HEK293 (cell line): ENCODE results near the gene FAXC.

ENCODE experiments used
- ATF2 ChIP-seq: fragments of 450-650 bp; formaldehyde crosslinking; IDR thresholded peaks from 2 replicates; pipeline ENCODE4 v1.5.1; 2016; ENCODE audit warnings: missing biosample characterization, missing genetic modification characterization, low read depth
- BCL11A ChIP-seq: fragments of 450-650 bp; formaldehyde crosslinking; IDR thresholded peaks from 2 replicates; pipeline ENCODE4 v1.5.1; 2016; ENCODE audit warnings: low read depth, missing biosample characterization, missing genetic modification characterization
- EGR2 ChIP-seq: fragments of 450-650 bp; formaldehyde crosslinking; IDR thresholded peaks from 2 replicates; pipeline ENCODE4 v1.5.1; 2016; ENCODE audit warnings: low read depth, missing biosample characterization, missing genetic modification characterization
- KLF9 ChIP-seq: fragments of 450-650 bp; formaldehyde crosslinking; IDR thresholded peaks from 2 replicates; pipeline ENCODE4 v1.5.1; 2016; ENCODE audit warnings: missing biosample characterization, missing genetic modification characterization, low read depth
- MEIS1 ChIP-seq: sonication (generic); formaldehyde crosslinking; IDR thresholded peaks from 2 replicates; pipeline ENCODE4 v1.8.1; 2022; ENCODE audit warnings: missing genetic modification reagents, mild to moderate bottlenecking, borderline replicate concordance
- OSR2 ChIP-seq: fragments of 450-650 bp; formaldehyde crosslinking; IDR thresholded peaks from 2 replicates; pipeline ENCODE4 v1.5.1; 2016; ENCODE audit warnings: missing biosample characterization, missing genetic modification characterization
- RBAK ChIP-seq: fragments of 450-650 bp; formaldehyde crosslinking; IDR thresholded peaks from 2 replicates; pipeline ENCODE4 v1.5.1; 2016; ENCODE audit warnings: missing biosample characterization, missing genetic modification characterization
- REST ChIP-seq: fragments of 450-650 bp; formaldehyde crosslinking; IDR thresholded peaks from 2 replicates; pipeline ENCODE4 v1.5.1; 2016; ENCODE audit warnings: missing biosample characterization, missing genetic modification characterization
- ZEB2 ChIP-seq: fragments of 450-650 bp; formaldehyde crosslinking; IDR thresholded peaks from 2 replicates; pipeline ENCODE4 v1.5.1; 2016; ENCODE audit warnings: missing biosample characterization, missing genetic modification characterization
- ZIC2 ChIP-seq: fragments of 450-650 bp; formaldehyde crosslinking; IDR thresholded peaks from 2 replicates; pipeline ENCODE4 v1.5.1; 2016; ENCODE audit warnings: missing biosample characterization, missing genetic modification characterization
- ZNF133 ChIP-seq: fragments of 450-650 bp; formaldehyde crosslinking; IDR thresholded peaks from 2 replicates; pipeline ENCODE4 v1.5.1; 2016; ENCODE audit warnings: missing biosample characterization, missing genetic modification characterization
- ZNF16 ChIP-seq: fragments of 450-650 bp; formaldehyde crosslinking; IDR thresholded peaks from 2 replicates; pipeline ENCODE4 v1.5.1; 2016; ENCODE audit warnings: low read depth, missing biosample characterization, missing genetic modification characterization
- ZNF169 ChIP-seq: fragments of 450-650 bp; formaldehyde crosslinking; IDR thresholded peaks from 2 replicates; pipeline ENCODE4 v1.5.1; 2016; ENCODE audit warnings: missing biosample characterization, missing genetic modification characterization
- ZNF2 ChIP-seq: fragments of 450-650 bp; formaldehyde crosslinking; IDR thresholded peaks from 2 replicates; pipeline ENCODE4 v1.5.1; 2016; ENCODE audit warnings: missing biosample characterization, missing genetic modification characterization
- ZNF214 ChIP-seq: fragments of 450-650 bp; formaldehyde crosslinking; IDR thresholded peaks from 2 replicates; pipeline ENCODE4 v1.5.1; 2017; ENCODE audit warnings: missing biosample characterization, mild to moderate bottlenecking, missing genetic modification characterization, borderline replicate concordance
- ZNF274 ChIP-seq, 2 experiments: fragments of 200-500 bp in 1 of 2; fragments of 450-650 bp in 1 of 2; sonication (Bioruptor generic) in 1 of 2; formaldehyde crosslinking in 1 of 2; IDR thresholded peaks; 2 replicates each; pipeline versions ENCODE4 v1.5.1 to v1.6.1; 2014 to 2016; ENCODE audit warnings: borderline replicate concordance in 1 of 2, inconsistent platforms in 1 of 2, low read length in 1 of 2, missing biosample characterization in 1 of 2, missing genetic modification characterization in 1 of 2
- ZNF341 ChIP-seq: fragments of 450-650 bp; formaldehyde crosslinking; IDR thresholded peaks from 2 replicates; pipeline ENCODE4; 2016; ENCODE audit warnings: low read depth, missing biosample characterization, missing genetic modification characterization
- ZNF366 ChIP-seq: fragments of 450-650 bp; formaldehyde crosslinking; conservative IDR thresholded peaks from 2 replicates; pipeline ENCODE4 v1.5.1; 2016; ENCODE audit warnings: missing biosample characterization, missing genetic modification characterization
- ZNF530 ChIP-seq: fragments of 450-650 bp; formaldehyde crosslinking; IDR thresholded peaks from 2 replicates; pipeline ENCODE4 v1.5.1; 2016; ENCODE audit warnings: low read depth, missing biosample characterization, missing genetic modification characterization
- ZNF548 ChIP-seq: fragments of 450-650 bp; formaldehyde crosslinking; IDR thresholded peaks from 2 replicates; pipeline ENCODE4 v1.5.1; 2016; ENCODE audit warnings: missing biosample characterization, missing genetic modification characterization
- ZNF600 ChIP-seq: fragments of 450-650 bp; formaldehyde crosslinking; IDR thresholded peaks from 2 replicates; pipeline ENCODE4 v1.5.1; 2016; ENCODE audit warnings: missing biosample characterization, missing genetic modification characterization
- ZNF610 ChIP-seq: fragments of 450-650 bp; formaldehyde crosslinking; IDR thresholded peaks from 2 replicates; pipeline ENCODE4 v1.5.1; 2016; ENCODE audit warnings: missing biosample characterization, missing genetic modification characterization, borderline replicate concordance
- ZNF791 ChIP-seq: fragments of 450-650 bp; formaldehyde crosslinking; IDR thresholded peaks from 2 replicates; pipeline ENCODE4 v1.5.1; 2016; ENCODE audit warnings: missing biosample characterization, missing genetic modification characterization
- ZSCAN16 ChIP-seq: fragments of 450-650 bp; formaldehyde crosslinking; IDR thresholded peaks from 2 replicates; pipeline ENCODE4 v1.5.1; 2016; ENCODE audit warnings: missing biosample characterization, missing genetic modification characterization
- ZSCAN30 ChIP-seq: fragments of 450-650 bp; IDR thresholded peaks from 2 replicates; pipeline ENCODE4 v1.5.1; 2018; ENCODE audit warnings: missing biosample characterization, mild to moderate bottlenecking, missing genetic modification characterization, moderate library complexity
- TF ChIP-seq, protein P1 (sequence below): fragments of 450-650 bp; formaldehyde crosslinking; IDR thresholded peaks from 2 replicates; pipeline ENCODE4 v1.5.1; 2016; ENCODE audit warnings: missing biosample characterization, missing genetic modification characterization
- TF ChIP-seq, protein P2 (sequence below): fragments of 450-650 bp; formaldehyde crosslinking; IDR thresholded peaks from 2 replicates; pipeline ENCODE4 v1.5.1; 2016; ENCODE audit warnings: missing biosample characterization, missing genetic modification characterization
- TF ChIP-seq, protein P3 (sequence below): fragments of 450-650 bp; formaldehyde crosslinking; IDR thresholded peaks from 2 replicates; pipeline ENCODE4 v1.5.1; 2016; ENCODE audit warnings: missing biosample characterization, missing genetic modification characterization
- TF ChIP-seq, protein P4 (sequence below): fragments of 450-650 bp; formaldehyde crosslinking; IDR thresholded peaks from 2 replicates; pipeline ENCODE4 v1.5.1; 2016; ENCODE audit warnings: missing biosample characterization, missing genetic modification characterization

The FAXC gene

DNA sequence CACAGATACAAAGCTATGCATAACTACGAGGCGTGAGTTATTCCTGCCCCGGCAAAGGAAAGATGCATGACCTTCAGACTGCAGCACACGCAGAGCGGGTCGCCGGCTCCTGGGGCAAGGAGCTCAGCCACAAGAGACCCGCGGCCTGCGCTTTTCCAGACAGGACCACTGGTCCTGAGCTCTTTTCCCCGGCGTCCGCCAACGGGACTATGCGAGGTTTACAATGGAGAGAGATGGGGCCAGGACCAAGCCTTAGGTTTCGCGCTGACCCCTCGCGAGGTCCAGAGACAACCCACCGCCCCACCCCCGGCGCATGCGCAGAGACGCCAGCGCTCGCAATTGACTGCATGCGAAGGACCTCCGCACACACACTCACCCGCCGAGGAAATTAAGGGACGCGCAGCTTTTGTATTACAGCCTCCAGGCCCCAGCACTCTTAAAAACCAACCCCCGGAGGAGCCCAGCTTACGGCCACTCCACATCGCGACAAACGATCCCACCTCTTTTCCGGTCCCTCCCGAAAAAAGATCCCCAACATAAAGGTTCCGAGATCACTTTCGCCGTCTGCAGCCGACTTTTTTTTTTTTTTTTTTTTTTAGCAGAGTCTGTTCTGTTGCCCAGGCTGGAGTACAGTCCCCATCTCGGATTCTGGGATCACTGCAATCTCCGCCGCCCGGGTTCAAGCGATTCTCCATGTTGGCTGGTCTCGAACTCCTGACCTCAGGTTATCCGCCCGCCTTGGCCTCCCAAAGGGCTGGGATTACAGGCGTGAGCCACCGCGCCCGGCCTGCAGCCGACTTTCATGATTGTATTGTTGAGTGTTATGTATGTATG lies 44.4 kb upstream of the FAXC start, which contains the start of gene COQ3 (continued):
- TF ChIP-seq, protein P1, sequence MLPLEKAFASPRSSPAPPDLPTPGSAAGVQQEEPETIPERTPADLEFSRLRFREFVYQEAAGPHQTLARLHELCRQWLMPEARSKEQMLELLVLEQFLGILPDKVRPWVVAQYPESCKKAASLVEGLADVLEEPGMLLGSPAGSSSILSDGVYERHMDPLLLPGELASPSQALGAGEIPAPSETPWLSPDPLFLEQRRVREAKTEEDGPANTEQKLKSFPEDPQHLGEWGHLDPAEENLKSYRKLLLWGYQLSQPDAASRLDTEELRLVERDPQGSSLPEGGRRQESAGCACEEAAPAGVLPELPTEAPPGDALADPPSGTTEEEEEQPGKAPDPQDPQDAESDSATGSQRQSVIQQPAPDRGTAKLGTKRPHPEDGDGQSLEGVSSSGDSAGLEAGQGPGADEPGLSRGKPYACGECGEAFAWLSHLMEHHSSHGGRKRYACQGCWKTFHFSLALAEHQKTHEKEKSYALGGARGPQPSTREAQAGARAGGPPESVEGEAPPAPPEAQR (tag by site-specific recombination), result no peak
- TF ChIP-seq ZNF214 (tag by site-specific recombination) (no peak), ZNF366 (no peak), ZSCAN16 (no peak), RBAK (no peak), ZNF133 (tag by site-specific recombination) (no peak), EGR2 (no peak; the same call in 1 of the 2 replicates), OSR2 (no peak), ZNF274 (IDR thresholded peaks at IDR 0.05; ENCODE audit: low read length) (no peak), ZNF274 (tag by site-specific recombination; IDR thresholded peaks at IDR 0.05; ENCODE audit: borderline replicate concordance) (no peak), ZNF16 (tag by site-specific recombination) (no peak), ZNF530 (no peak), REST (peak; percentile 65; the same call in 1 of the 2 replicates), ZIC2 (tag by site-specific recombination) (no peak), MEIS1 (no peak), ZNF610 (tag by site-specific recombination) (peak; percentile 72; the same call in 1 of the 2 replicates), ATF2 (tag by site-specific recombination) (no peak), ZNF2 (tag by site-specific recombination) (peak; percentile 93), ZNF341 (tag by site-specific recombination) (0 out of 2 replicates have a peak, but pooled peaks have one; percentile 19), BCL11A (tag by site-specific recombination) (peak; percentile 73), ZNF791 (tag by site-specific recombination) (no peak), ZSCAN30 (tag by site-specific recombination) (peak; percentile 11; the same call in 1 of the 2 replicates), ZEB2 (tag by site-specific recombination) (peak; percentile 66; the same call in 1 of the 2 replicates), ZNF169 (tag by site-specific recombination) (no peak), KLF9 (no peak), ZNF600 (peak; percentile 83), ZNF548 (tag by site-specific recombination) (no peak)
- TF ChIP-seq, protein P2, sequence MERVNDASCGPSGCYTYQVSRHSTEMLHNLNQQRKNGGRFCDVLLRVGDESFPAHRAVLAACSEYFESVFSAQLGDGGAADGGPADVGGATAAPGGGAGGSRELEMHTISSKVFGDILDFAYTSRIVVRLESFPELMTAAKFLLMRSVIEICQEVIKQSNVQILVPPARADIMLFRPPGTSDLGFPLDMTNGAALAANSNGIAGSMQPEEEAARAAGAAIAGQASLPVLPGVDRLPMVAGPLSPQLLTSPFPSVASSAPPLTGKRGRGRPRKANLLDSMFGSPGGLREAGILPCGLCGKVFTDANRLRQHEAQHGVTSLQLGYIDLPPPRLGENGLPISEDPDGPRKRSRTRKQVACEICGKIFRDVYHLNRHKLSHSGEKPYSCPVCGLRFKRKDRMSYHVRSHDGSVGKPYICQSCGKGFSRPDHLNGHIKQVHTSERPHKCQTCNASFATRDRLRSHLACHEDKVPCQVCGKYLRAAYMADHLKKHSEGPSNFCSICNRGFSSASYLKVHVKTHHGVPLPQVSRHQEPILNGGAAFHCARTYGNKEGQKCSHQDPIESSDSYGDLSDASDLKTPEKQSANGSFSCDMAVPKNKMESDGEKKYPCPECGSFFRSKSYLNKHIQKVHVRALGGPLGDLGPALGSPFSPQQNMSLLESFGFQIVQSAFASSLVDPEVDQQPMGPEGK (tag by site-specific recombination), result peak; percentile 90
- TF ChIP-seq, protein P3, sequence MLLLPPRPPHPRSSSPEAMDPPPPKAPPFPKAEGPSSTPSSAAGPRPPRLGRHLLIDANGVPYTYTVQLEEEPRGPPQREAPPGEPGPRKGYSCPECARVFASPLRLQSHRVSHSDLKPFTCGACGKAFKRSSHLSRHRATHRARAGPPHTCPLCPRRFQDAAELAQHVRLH (tag by site-specific recombination), result peak; percentile 72; the same call in 1 of the 2 replicates
- TF ChIP-seq, protein P4, sequence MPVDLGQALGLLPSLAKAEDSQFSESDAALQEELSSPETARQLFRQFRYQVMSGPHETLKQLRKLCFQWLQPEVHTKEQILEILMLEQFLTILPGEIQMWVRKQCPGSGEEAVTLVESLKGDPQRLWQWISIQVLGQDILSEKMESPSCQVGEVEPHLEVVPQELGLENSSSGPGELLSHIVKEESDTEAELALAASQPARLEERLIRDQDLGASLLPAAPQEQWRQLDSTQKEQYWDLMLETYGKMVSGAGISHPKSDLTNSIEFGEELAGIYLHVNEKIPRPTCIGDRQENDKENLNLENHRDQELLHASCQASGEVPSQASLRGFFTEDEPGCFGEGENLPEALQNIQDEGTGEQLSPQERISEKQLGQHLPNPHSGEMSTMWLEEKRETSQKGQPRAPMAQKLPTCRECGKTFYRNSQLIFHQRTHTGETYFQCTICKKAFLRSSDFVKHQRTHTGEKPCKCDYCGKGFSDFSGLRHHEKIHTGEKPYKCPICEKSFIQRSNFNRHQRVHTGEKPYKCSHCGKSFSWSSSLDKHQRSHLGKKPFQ (tag by site-specific recombination), result peak; percentile 66; the same call in 1 of the 2 replicates
